Stimulated activated CD4-positive, alpha-beta T cell treated with anti-CD3 and anti-CD28 coated beads, Interleukin-15, amount 100 ng/mL, for 1 hour (primary cell): ENCODE data around the gene ALKBH6.
"Not testable (repeated sequence)": the region's sequence is repeated elsewhere in the genome, so short reads cannot be mapped to it uniquely, and the experiment has no call there.

Experiments
- DNase-seq, 2 donors: peaks; one replicate each; pipeline ENCODE4 v3.0.0-alpha.2; 2020; ENCODE audit warnings: low read depth in 1 of 2, low spot score in 1 of 2

Gene ALKBH6

GRCh38 chr19:36014012-36014924 is at the start of gene ALKBH6:
TSS of gene ALKBH6 (minus strand) at chr19:36014213. CDS start at chr19:36013397, 816 bp downstream.
- peak; percentile 98 for DNase-seq

- DNase-seq: no peak
Measured at GRCh38 chr19:36061367-36061766, 47.4 kb upstream of the ALKBH6 start.

- DNase-seq: peak in 1 of 2 donors; percentile 7
Measured at GRCh38 chr19:36060430-36060829, 46.4 kb upstream of the ALKBH6 start.

- DNase-seq: no peak
Measured at GRCh38 chr19:36059180-36059910, 45.3 kb upstream of the ALKBH6 start.

GRCh38 chr19:36058481-36059179 is 44.6 kb upstream of the ALKBH6 start:
- DNase-seq: no peak

GRCh38 chr19:36054733-36055686 is 41.0 kb upstream of the ALKBH6 start, which contains the start of gene WDR62:
TSS of gene WDR62 (plus strand) at chr19:36054897. CDS start at chr19:36054972, 75 bp downstream.
- peak; percentile 91 to 94 for DNase-seq

GRCh38 chr19:36054119-36054732 is 40.2 kb upstream of the ALKBH6 start, which contains the start of gene THAP8:
TSS of gene THAP8 (minus strand) at chr19:36054285. CDS start at chr19:36054217, 68 bp downstream.
- peak; percentile 98 to 99 for DNase-seq

- DNase-seq: no peak
Measured at GRCh38 chr19:36051637-36052036, 37.6 kb upstream of the ALKBH6 start.

- DNase-seq: no peak
Measured at GRCh38 chr19:36051236-36051635, 37.2 kb upstream of the ALKBH6 start.

GRCh38 chr19:36049080-36049698 is 35.2 kb upstream of the ALKBH6 start:
- no peak for DNase-seq

- DNase-seq: no peak
Measured at GRCh38 chr19:36047835-36048234, 33.8 kb upstream of the ALKBH6 start.

- no peak for DNase-seq
Measured at GRCh38 chr19:36046443-36047050, 32.5 kb upstream of the ALKBH6 start.

GRCh38 chr19:36043952-36044351 is 29.9 kb upstream of the ALKBH6 start:
- no peak for DNase-seq

- DNase-seq: no peak
Measured at GRCh38 chr19:36041831-36042230, 27.8 kb upstream of the ALKBH6 start.

- not testable (repeated sequence) for DNase-seq
Measured at GRCh38 chr19:36041092-36041491, 27.1 kb upstream of the ALKBH6 start.

- DNase-seq: no peak
Measured at GRCh38 chr19:36040495-36040894, 26.5 kb upstream of the ALKBH6 start.

GRCh38 chr19:36032251-36033104 is 18.5 kb upstream of the ALKBH6 start, which contains the start of gene CLIP3:
TSS of gene CLIP3 (minus strand) at chr19:36032873. CDS start at chr19:36032357, 516 bp downstream.
- DNase-seq: peak in 1 of 2 donors; percentile 34

GRCh38 chr19:36031308-36031707 is 17.3 kb upstream of the ALKBH6 start:
- DNase-seq: no peak
